Muscle layer of colon (tissue), 2 donors: ENCODE data around the gene AKAP11.

ENCODE experiments used
- H3K27ac ChIP-seq: one replicate; pipeline ENCODE4 v1.7.0; 2013; ENCODE audit warnings: low read depth, mild to moderate bottlenecking, low read length, moderate library complexity
- H3K27me3 ChIP-seq, 2 donors: one replicate each; pipeline ENCODE4 v1.7.0; 2013; ENCODE audit warnings: low read length in 2 of 2, mild to moderate bottlenecking in 2 of 2; ENCODE audit not compliant: insufficient read depth in 2 of 2, control insufficient read depth in 1 of 2
- H3K36me3 ChIP-seq: one replicate; pipeline ENCODE4 v1.7.0; 2013; ENCODE audit warnings: mild to moderate bottlenecking, low read length; ENCODE audit not compliant: insufficient read depth
- H3K4me1 ChIP-seq: one replicate; pipeline ENCODE4 v1.7.0; 2013; ENCODE audit warnings: mild to moderate bottlenecking, low read length; ENCODE audit not compliant: insufficient read depth
- H3K4me3 ChIP-seq, 2 donors: one replicate each; pipeline ENCODE4 v1.7.0; 2013; ENCODE audit warnings: low read length in 2 of 2, low read depth in 1 of 2, mild to moderate bottlenecking in 1 of 2, moderate library complexity in 1 of 2
- H3K9ac ChIP-seq: one replicate; pipeline ENCODE4 v1.7.0; 2013; ENCODE audit warnings: low read length
- H3K9me3 ChIP-seq: one replicate; pipeline ENCODE4 v1.7.0; 2013; ENCODE audit warnings: mild to moderate bottlenecking, low read length
- donor health status: abdominal sarcoma.
- donor health status: Adenocarcinoma of cecum.

Gene AKAP11

GRCh38 chr13:42274386-42275097 is 2.6 kb downstream of the AKAP11 start:
- no peaks in the 10 kb centered on the region for H3K9me3 ChIP-seq
- no peaks in the 10 kb centered on the region for H3K27me3 ChIP-seq
- no peak overlapping the region for H3K4me3 ChIP-seq
- H3K36me3 ChIP-seq: no peaks in the 10 kb centered on the region
- peaks cover 36% of the 10 kb centered on the region for H3K4me1 ChIP-seq
- H3K9ac ChIP-seq: no peak overlapping the region
- no peak overlapping the region for H3K27ac ChIP-seq

GRCh38 chr13:42275098-42275471 is 3.1 kb downstream of the AKAP11 start:
- no peaks in the 10 kb centered on the region for H3K36me3 ChIP-seq
- H3K4me1 ChIP-seq: peaks cover 38% of the 10 kb centered on the region
- H3K9me3 ChIP-seq: no peaks in the 10 kb centered on the region
- H3K27ac ChIP-seq: no peak overlapping the region
- no peaks in the 10 kb centered on the region for H3K27me3 ChIP-seq
- no peak overlapping the region for H3K9ac ChIP-seq
- H3K4me3 ChIP-seq: no peak overlapping the region

GRCh38 chr13:42275506-42275905 is 3.6 kb downstream of the AKAP11 start:
- H3K4me3 ChIP-seq: no peak overlapping the region

GRCh38 chr13:42276683-42277082 is 4.7 kb downstream of the AKAP11 start:
- peaks cover 49% of the 10 kb centered on the region for H3K4me1 ChIP-seq
- no peak overlapping the region for H3K9ac ChIP-seq
- no peaks in the 10 kb centered on the region for H3K9me3 ChIP-seq
- no peaks in the 10 kb centered on the region for H3K36me3 ChIP-seq
- H3K4me3 ChIP-seq: no peak overlapping the region
- no peaks in the 10 kb centered on the region for H3K27me3 ChIP-seq
- no peak overlapping the region for H3K27ac ChIP-seq

More at GRCh38 chr13:42275506-42275905, 3.6 kb downstream of the AKAP11 start:
- no peaks in the 10 kb centered on the region for H3K36me3 ChIP-seq
- H3K4me1 ChIP-seq: peaks cover 40% of the 10 kb centered on the region
- H3K27me3 ChIP-seq: no peaks in the 10 kb centered on the region
- H3K27ac ChIP-seq: no peak overlapping the region
- no peaks in the 10 kb centered on the region for H3K9me3 ChIP-seq
- no peak overlapping the region for H3K9ac ChIP-seq

- Histone ChIP-seq H3K4me1 (peaks cover 54% of the 10 kb centered on the region), H3K36me3 (no peaks in the 10 kb centered on the region), H3K9ac (no peak overlapping the region), H3K9me3 (no peaks in the 10 kb centered on the region), H3K27ac (no peak overlapping the region), H3K27me3 (no peaks in the 10 kb centered on the region), H3K4me3 (no peak overlapping the region)
Measured at GRCh38 chr13:42277618-42278276, 5.8 kb downstream of the AKAP11 start.

GRCh38 chr13:42279080-42279479 is 7.1 kb downstream of the AKAP11 start:
- H3K4me1 ChIP-seq: peaks cover 53% of the 10 kb centered on the region
- H3K9ac ChIP-seq: no peak overlapping the region
- no peaks in the 10 kb centered on the region for H3K27me3 ChIP-seq
- H3K4me3 ChIP-seq: no peak overlapping the region
- no peak overlapping the region for H3K27ac ChIP-seq
- H3K9me3 ChIP-seq: no peaks in the 10 kb centered on the region
- H3K36me3 ChIP-seq: no peaks in the 10 kb centered on the region

- no peaks in the 10 kb centered on the region for H3K27me3 ChIP-seq
- no peak overlapping the region for H3K9ac ChIP-seq
- H3K4me3 ChIP-seq: no peak overlapping the region
- no peaks in the 10 kb centered on the region for H3K9me3 ChIP-seq
- peaks cover 47% of the 10 kb centered on the region for H3K4me1 ChIP-seq
- peak overlapping the region; percentile 54 for H3K27ac ChIP-seq
- no peaks in the 10 kb centered on the region for H3K36me3 ChIP-seq
Measured at GRCh38 chr13:42279986-42280385, 8.0 kb downstream of the AKAP11 start.

GRCh38 chr13:42280537-42280936 is 8.6 kb downstream of the AKAP11 start:
- Histone ChIP-seq H3K27ac (no peak overlapping the region), H3K9ac (no peak overlapping the region), H3K27me3 (no peaks in the 10 kb centered on the region), H3K4me3 (no peak overlapping the region), H3K9me3 (no peaks in the 10 kb centered on the region), H3K4me1 (peaks cover 41% of the 10 kb centered on the region), H3K36me3 (no peaks in the 10 kb centered on the region)

- Histone ChIP-seq H3K36me3 (peaks cover 9% of the 10 kb centered on the region), H3K27ac (no peak overlapping the region), H3K9ac (no peak overlapping the region), H3K9me3 (no peaks in the 10 kb centered on the region), H3K4me1 (peaks cover 34% of the 10 kb centered on the region), H3K4me3 (no peak overlapping the region), H3K27me3 (no peaks in the 10 kb centered on the region)
Measured at GRCh38 chr13:42283574-42283973, 11.6 kb downstream of the AKAP11 start.

GRCh38 chr13:42284068-42284467 is 12.1 kb downstream of the AKAP11 start:
- H3K36me3 ChIP-seq: peaks cover 9% of the 10 kb centered on the region
- no peaks in the 10 kb centered on the region for H3K27me3 ChIP-seq
- H3K9ac ChIP-seq: no peak overlapping the region
- no peaks in the 10 kb centered on the region for H3K9me3 ChIP-seq
- peaks cover 34% of the 10 kb centered on the region for H3K4me1 ChIP-seq
- no peak overlapping the region for H3K4me3 ChIP-seq
- H3K27ac ChIP-seq: no peak overlapping the region

GRCh38 chr13:42298392-42298791 is 26.4 kb downstream of the AKAP11 start:
- no peaks in the 10 kb centered on the region for H3K4me1 ChIP-seq
- H3K9ac ChIP-seq: no peak overlapping the region
- no peak overlapping the region for H3K27ac ChIP-seq
- peaks cover 59% of the 10 kb centered on the region for H3K36me3 ChIP-seq
- no peak overlapping the region for H3K4me3 ChIP-seq
- H3K9me3 ChIP-seq: no peaks in the 10 kb centered on the region
- H3K27me3 ChIP-seq: no peaks in the 10 kb centered on the region

GRCh38 chr13:42305503-42305902 is 33.6 kb downstream of the AKAP11 start:
- Histone ChIP-seq H3K4me3 (no peak overlapping the region), H3K9me3 (no peaks in the 10 kb centered on the region), H3K9ac (no peak overlapping the region), H3K27ac (no peak overlapping the region), H3K36me3 (peaks cover 39% of the 10 kb centered on the region), H3K27me3 (no peaks in the 10 kb centered on the region), H3K4me1 (no peaks in the 10 kb centered on the region)
